ENCODE measurements around the gene MTHFD1. TPM values are rescaled to one million over a fixed set of nuclear protein-coding genes. Genes with fewer than 3 reads are reported as not detected.

Gene MTHFD1
- total RNA-seq, 1 experiment from 2014 or later: 226 TPM

DNA sequence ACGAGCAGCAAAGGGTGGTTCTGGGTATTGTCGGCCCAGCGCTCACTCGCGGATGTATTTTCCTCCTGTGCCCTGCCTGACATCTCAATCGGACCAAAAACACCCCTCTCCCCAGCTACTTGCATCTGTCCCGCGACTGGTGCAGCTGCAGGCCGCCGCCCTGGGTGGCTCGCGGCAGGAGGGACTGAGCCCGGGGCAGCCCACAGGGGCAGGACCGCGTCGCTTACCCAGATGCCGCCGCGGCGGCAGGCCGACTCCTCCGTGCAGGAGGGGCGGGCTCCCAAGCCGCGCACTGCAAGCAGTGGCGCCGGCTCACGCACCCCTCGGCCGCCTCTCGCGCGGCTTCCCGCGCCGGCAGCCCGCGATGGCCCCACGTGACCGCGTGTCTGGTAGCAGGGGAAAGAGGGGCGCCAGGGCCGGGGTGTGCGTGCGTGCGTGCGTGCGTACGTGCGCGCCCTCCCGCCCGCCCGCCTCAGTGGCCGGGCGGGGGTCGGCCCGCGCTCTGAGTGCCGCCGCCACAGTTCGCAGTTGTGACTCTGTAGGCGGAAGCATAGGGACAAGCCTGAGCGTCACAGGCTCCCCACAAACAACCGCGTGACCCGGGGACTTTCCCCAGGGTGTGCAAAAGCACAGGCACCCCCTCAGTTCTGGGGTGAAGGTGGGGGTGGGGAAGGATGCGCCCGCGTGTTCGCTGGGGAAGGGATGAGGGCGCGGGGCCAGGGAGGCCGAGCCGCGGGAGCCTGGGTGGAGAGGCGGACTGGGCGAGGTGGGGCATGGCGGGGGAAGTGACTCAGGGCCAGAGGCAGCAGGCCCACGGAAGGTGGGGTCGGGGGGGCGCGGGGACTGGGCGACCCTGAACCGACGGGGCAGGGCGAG lies 115.5 kb downstream of the MTHFD1 start, which contains the start of gene ZBTB25:
Gene ZBTB25, minus strand, starts transcription at position 405 of the 876 bp plus-strand sequence. CDS start 13,305 bp downstream, outside the sequence.
- DNase-seq (ENCODE audit: low spot score) (peak; percentile 87), ATAC-seq (peak; percentile 70)
- ChIA-PET CTCF (interaction anchor here (0.6 to 3.3 kb wide), 4 partner anchors 7 to 133 kb away, joined by 3 to 10 read pairs (median 4); partner anchors contain the start of gene HSPA2), POLR2A (interaction anchor here (0.5 to 2.8 kb wide), 14 partner anchors 17 to 973 kb away, joined by 3 to 10 read pairs (median 5); partner anchors contain the start of genes HSPA2 and MTHFD1)
- H3K36me3 Mint-ChIP-seq: peaks cover 5% of the 10 kb centered on the region
- H3K9me3 Mint-ChIP-seq: no peaks in the 10 kb centered on the region
- H3K27me3 Mint-ChIP-seq (ENCODE audit: low read depth): no peaks in the 10 kb centered on the region
- peak within 1 kb of the TSS; percentile 81 for H3K4me3 Mint-ChIP-seq
- H3K4me1 Mint-ChIP-seq: peaks cover 50% of the 10 kb centered on the region
- H3K27ac Mint-ChIP-seq: peak within 1 kb of the TSS; percentile 99
- TF ChIP-seq NR3C1 (CRISPR knock-in tag; conservative IDR thresholded peaks at IDR 0.05; ENCODE audit: low read depth) (peak; percentile 87; the same call in 1 of the 2 replicates), PRRX2 (CRISPR knock-in tag; IDR thresholded peaks at IDR 0.05) (no peak), RELA (CRISPR knock-in tag; IDR thresholded peaks at IDR 0.05; ENCODE audit: borderline replicate concordance) (peak; percentile 30), GABPB1 (CRISPR knock-in tag; IDR thresholded peaks at IDR 0.05) (peak; percentile 60; the same call in 1 of the 2 replicates), JUN (CRISPR knock-in tag; IDR thresholded peaks at IDR 0.05) (no peak; the same call in 1 of the 2 replicates), TEAD4 (CRISPR knock-in tag; IDR thresholded peaks at IDR 0.05) (peak; percentile 50; the same call in 1 of the 2 replicates), ZBTB21 (CRISPR knock-in tag; IDR thresholded peaks at IDR 0.05; ENCODE audit: borderline replicate concordance) (0 out of 2 replicates have a peak, but pooled peaks have one; percentile 73), MXD4 (CRISPR knock-in tag; IDR thresholded peaks at IDR 0.05; ENCODE audit: borderline replicate concordance) (no peak), TCF7 (CRISPR knock-in tag; IDR thresholded peaks at IDR 0.05; ENCODE audit: low read depth) (no peak), NR1H2 (CRISPR knock-in tag; IDR thresholded peaks at IDR 0.05) (no peak), ELF4 (CRISPR knock-in tag; IDR thresholded peaks at IDR 0.05; ENCODE audit: low read depth) (peak; percentile 31; the same call in 1 of the 2 replicates), SMAD4 (CRISPR knock-in tag; IDR thresholded peaks at IDR 0.05) (peak; percentile 64; the same call in 1 of the 2 replicates), ZNF396 (CRISPR knock-in tag; IDR thresholded peaks at IDR 0.05; ENCODE audit: borderline replicate concordance) (no peak), NFATC4 (CRISPR knock-in tag; IDR thresholded peaks at IDR 0.05) (0 out of 2 replicates have a peak, but pooled peaks have one; percentile 42), ZNF423 (CRISPR knock-in tag; IDR thresholded peaks at IDR 0.05) (peak; percentile 57; the same call in 1 of the 2 replicates), ETV6 (CRISPR knock-in tag; IDR thresholded peaks at IDR 0.05) (peak; percentile 30; the same call in 1 of the 2 replicates), CBFB (CRISPR knock-in tag; IDR thresholded peaks at IDR 0.05; ENCODE audit: low read depth) (0 out of 2 replicates have a peak, but pooled peaks have one; percentile 26), ZNF263 (CRISPR knock-in tag; IDR thresholded peaks at IDR 0.05; ENCODE audit: low read depth) (no peak)
- TF ChIP-seq, protein P1, sequence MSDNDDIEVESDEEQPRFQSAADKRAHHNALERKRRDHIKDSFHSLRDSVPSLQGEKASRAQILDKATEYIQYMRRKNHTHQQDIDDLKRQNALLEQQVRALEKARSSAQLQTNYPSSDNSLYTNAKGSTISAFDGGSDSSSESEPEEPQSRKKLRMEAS (CRISPR knock-in tag; IDR thresholded peaks at IDR 0.05): peak; percentile 71; the same call in 1 of the 2 replicates
- TF ChIP-seq, protein P2, sequence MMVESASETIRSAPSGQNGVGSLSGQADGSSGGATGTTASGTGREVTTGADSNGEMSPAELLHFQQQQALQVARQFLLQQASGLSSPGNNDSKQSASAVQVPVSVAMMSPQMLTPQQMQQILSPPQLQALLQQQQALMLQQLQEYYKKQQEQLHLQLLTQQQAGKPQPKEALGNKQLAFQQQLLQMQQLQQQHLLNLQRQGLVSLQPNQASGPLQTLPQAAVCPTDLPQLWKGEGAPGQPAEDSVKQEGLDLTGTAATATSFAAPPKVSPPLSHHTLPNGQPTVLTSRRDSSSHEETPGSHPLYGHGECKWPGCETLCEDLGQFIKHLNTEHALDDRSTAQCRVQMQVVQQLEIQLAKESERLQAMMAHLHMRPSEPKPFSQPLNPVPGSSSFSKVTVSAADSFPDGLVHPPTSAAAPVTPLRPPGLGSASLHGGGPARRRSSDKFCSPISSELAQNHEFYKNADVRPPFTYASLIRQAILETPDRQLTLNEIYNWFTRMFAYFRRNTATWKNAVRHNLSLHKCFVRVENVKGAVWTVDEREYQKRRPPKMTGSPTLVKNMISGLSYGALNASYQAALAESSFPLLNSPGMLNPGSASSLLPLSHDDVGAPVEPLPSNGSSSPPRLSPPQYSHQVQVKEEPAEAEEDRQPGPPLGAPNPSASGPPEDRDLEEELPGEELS (CRISPR knock-in tag; IDR thresholded peaks at IDR 0.05): 0 out of 2 replicates have a peak, but pooled peaks have one; percentile 26
- TF ChIP-seq, protein P3, sequence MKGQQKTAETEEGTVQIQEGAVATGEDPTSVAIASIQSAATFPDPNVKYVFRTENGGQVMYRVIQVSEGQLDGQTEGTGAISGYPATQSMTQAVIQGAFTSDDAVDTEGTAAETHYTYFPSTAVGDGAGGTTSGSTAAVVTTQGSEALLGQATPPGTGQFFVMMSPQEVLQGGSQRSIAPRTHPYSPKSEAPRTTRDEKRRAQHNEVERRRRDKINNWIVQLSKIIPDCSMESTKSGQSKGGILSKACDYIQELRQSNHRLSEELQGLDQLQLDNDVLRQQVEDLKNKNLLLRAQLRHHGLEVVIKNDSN (CRISPR knock-in tag; IDR thresholded peaks at IDR 0.05): peak; percentile 92
- TF ChIP-seq, protein P4, sequence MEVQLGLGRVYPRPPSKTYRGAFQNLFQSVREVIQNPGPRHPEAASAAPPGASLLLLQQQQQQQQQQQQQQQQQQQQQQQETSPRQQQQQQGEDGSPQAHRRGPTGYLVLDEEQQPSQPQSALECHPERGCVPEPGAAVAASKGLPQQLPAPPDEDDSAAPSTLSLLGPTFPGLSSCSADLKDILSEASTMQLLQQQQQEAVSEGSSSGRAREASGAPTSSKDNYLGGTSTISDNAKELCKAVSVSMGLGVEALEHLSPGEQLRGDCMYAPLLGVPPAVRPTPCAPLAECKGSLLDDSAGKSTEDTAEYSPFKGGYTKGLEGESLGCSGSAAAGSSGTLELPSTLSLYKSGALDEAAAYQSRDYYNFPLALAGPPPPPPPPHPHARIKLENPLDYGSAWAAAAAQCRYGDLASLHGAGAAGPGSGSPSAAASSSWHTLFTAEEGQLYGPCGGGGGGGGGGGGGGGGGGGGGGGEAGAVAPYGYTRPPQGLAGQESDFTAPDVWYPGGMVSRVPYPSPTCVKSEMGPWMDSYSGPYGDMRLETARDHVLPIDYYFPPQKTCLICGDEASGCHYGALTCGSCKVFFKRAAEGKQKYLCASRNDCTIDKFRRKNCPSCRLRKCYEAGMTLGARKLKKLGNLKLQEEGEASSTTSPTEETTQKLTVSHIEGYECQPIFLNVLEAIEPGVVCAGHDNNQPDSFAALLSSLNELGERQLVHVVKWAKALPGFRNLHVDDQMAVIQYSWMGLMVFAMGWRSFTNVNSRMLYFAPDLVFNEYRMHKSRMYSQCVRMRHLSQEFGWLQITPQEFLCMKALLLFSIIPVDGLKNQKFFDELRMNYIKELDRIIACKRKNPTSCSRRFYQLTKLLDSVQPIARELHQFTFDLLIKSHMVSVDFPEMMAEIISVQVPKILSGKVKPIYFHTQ (CRISPR knock-in tag; IDR thresholded peaks at IDR 0.05): peak; percentile 79
- TF ChIP-seq, protein P5, sequence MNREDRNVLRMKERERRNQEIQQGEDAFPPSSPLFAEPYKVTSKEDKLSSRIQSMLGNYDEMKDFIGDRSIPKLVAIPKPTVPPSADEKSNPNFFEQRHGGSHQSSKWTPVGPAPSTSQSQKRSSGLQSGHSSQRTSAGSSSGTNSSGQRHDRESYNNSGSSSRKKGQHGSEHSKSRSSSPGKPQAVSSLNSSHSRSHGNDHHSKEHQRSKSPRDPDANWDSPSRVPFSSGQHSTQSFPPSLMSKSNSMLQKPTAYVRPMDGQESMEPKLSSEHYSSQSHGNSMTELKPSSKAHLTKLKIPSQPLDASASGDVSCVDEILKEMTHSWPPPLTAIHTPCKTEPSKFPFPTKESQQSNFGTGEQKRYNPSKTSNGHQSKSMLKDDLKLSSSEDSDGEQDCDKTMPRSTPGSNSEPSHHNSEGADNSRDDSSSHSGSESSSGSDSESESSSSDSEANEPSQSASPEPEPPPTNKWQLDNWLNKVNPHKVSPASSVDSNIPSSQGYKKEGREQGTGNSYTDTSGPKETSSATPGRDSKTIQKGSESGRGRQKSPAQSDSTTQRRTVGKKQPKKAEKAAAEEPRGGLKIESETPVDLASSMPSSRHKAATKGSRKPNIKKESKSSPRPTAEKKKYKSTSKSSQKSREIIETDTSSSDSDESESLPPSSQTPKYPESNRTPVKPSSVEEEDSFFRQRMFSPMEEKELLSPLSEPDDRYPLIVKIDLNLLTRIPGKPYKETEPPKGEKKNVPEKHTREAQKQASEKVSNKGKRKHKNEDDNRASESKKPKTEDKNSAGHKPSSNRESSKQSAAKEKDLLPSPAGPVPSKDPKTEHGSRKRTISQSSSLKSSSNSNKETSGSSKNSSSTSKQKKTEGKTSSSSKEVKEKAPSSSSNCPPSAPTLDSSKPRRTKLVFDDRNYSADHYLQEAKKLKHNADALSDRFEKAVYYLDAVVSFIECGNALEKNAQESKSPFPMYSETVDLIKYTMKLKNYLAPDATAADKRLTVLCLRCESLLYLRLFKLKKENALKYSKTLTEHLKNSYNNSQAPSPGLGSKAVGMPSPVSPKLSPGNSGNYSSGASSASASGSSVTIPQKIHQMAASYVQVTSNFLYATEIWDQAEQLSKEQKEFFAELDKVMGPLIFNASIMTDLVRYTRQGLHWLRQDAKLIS (CRISPR knock-in tag; IDR thresholded peaks at IDR 0.05; ENCODE audit: borderline replicate concordance): no peak
- TF ChIP-seq, protein P6, sequence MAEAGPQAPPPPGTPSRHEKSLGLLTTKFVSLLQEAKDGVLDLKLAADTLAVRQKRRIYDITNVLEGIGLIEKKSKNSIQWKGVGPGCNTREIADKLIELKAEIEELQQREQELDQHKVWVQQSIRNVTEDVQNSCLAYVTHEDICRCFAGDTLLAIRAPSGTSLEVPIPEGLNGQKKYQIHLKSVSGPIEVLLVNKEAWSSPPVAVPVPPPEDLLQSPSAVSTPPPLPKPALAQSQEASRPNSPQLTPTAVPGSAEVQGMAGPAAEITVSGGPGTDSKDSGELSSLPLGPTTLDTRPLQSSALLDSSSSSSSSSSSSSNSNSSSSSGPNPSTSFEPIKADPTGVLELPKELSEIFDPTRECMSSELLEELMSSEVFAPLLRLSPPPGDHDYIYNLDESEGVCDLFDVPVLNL (CRISPR knock-in tag; IDR thresholded peaks at IDR 0.05; ENCODE audit: borderline replicate concordance, low read depth): peak; percentile 72
